GM18505 (cell line): ENCODE measurements around the gene ZNF785.

Source experiments
- ATAC-seq: cut with Tn5 transposase; IDR thresholded peaks from one replicate; pipeline ENCODE4 v1.9.1; 2021; ENCODE audit not compliant: unreplicated experiment
- POLR2A ChIP-seq: IDR thresholded peaks from 4 replicates; pipeline ENCODE4 v1.6.1; 2011; ENCODE audit warnings: borderline replicate concordance; ENCODE audit not compliant: insufficient read depth, insufficient read length; ENCODE audit errors: extremely low read depth

The ZNF785 gene

GRCh38 chr16:30588651-30589050 lies 3.2 kb upstream of the ZNF785 start:
- no peak for TF ChIP-seq POLR2A
- ATAC-seq, result no peak

GRCh38 chr16:30585022-30585399 lies 486 bp downstream of the ZNF785 start:
- TF ChIP-seq POLR2A, result peak; percentile 19
- peak; percentile 22 for ATAC-seq

- ATAC-seq, result no peak
- TF ChIP-seq POLR2A, result no peak
Measured at GRCh38 chr16:30582611-30583340, 2.7 kb downstream of the ZNF785 start.

- no peak for TF ChIP-seq POLR2A
- no peak for ATAC-seq
Measured at GRCh38 chr16:30581457-30581856, 4.0 kb downstream of the ZNF785 start.

GRCh38 chr16:30574678-30575077 lies 10.8 kb downstream of the ZNF785 start:
- no peak for TF ChIP-seq POLR2A
- ATAC-seq, result no peak

GRCh38 chr16:30571445-30572322 lies 13.8 kb downstream of the ZNF785 start, which contains the start of gene ZNF688:
ZNF688 (minus strand) TSS chr16:30571714; CDS start chr16:30571629, 85 bp downstream.
- TF ChIP-seq POLR2A, result peak; percentile 64
- ATAC-seq, result peak; percentile 70

GRCh38 chr16:30570636-30571444 lies 14.7 kb downstream of the ZNF785 start:
- ATAC-seq, result peak; percentile 2
- no peak for TF ChIP-seq POLR2A

- TF ChIP-seq POLR2A, result no peak
- no peak for ATAC-seq
Measured at GRCh38 chr16:30569746-30570635, 15.5 kb downstream of the ZNF785 start.

- ATAC-seq, result no peak
- no peak for TF ChIP-seq POLR2A
Measured at GRCh38 chr16:30569281-30569680, 16.2 kb downstream of the ZNF785 start.

- TF ChIP-seq POLR2A, result no peak
- peak; percentile 28 for ATAC-seq
Measured at GRCh38 chr16:30567991-30568638, 17.4 kb downstream of the ZNF785 start.

GRCh38 chr16:30567160-30567990 lies 18.1 kb downstream of the ZNF785 start:
- no peak for TF ChIP-seq POLR2A
- ATAC-seq, result no peak
